GM12878 (cell line): ENCODE data around the gene ANKRD24. TPM values are rescaled to one million over a fixed set of nuclear protein-coding genes. Genes with fewer than 3 reads are reported as not detected.

Experiments used
- ATAC-seq: fragments of 200-7000 bp; cut with Tn5 transposase; 3 replicates; pipeline ENCODE4 v1.9.1; 2020; ENCODE audit warnings: mild to moderate bottlenecking, moderate library complexity
- BruUV-seq: library from RNA; stranded (reverse); fragments of 400-500 nt; replicated peaks from 2 replicates; lab custom pipeline; 2021; lab: Mats Ljungman, UMichigan
- CTCF ChIA-PET: fragments of 300-600 bp; sonication (Branson Sonifier 250); formaldehyde crosslinking; extraction: SDS; loops from one replicate; lab custom pipeline; 2021; ENCODE audit warnings: inconsistent platforms; lab: Yijun Ruan, JAX
- POLR2A ChIA-PET: fragments of 350-600 bp; formaldehyde crosslinking; extraction: SDS; loops from one replicate; lab custom pipeline; 2021; ENCODE audit warnings: inconsistent platforms; lab: Charles Lee
- RAD21 ChIA-PET: fragments of 300-600 bp; sonication (Branson Sonifier 250); formaldehyde crosslinking; loops from one replicate; lab custom pipeline; 2023; ENCODE audit warnings: antibody characterized with exemption; ENCODE audit not compliant: unreplicated experiment; lab: Charles Lee
- SMC1A ChIA-PET: fragments of 300-600 bp; sonication (Branson Sonifier 250); formaldehyde crosslinking; loops from one replicate; lab custom pipeline; 2023; ENCODE audit not compliant: unreplicated experiment, uncharacterized antibody; lab: Charles Lee
- DNase-seq: peaks from one replicate; pipeline ENCODE4 v3.0.0-alpha.2; 2011; ENCODE audit warnings: low read depth, low spot score
- FAIRE-seq: peaks from 3 replicates; lab custom pipeline; 2011; peaks lifted over from hg19 to GRCh38; lab: Jason Lieb, UNC
- H2AFZ ChIP-seq: 2 replicates; pipeline ENCODE4 v1.6.0; 2011; ENCODE audit warnings: low read depth, low read length, control low read depth; ENCODE audit not compliant: control insufficient read depth
- H3K27ac ChIP-seq: 2 replicates; pipeline ENCODE4 v1.5.1; 2011; ENCODE audit warnings: control low read depth; ENCODE audit not compliant: control insufficient read depth, insufficient read depth
- H3K27me3 ChIP-seq, 2 experiments: replicated peaks in 1 of 2; 2 replicates each; pipeline versions ENCODE4 v1.6.0 to v1.6.1; 2011; ENCODE audit warnings: low read length in 1 of 2; ENCODE audit not compliant: control insufficient read depth in 2 of 2, insufficient read depth in 2 of 2
- H3K36me3 ChIP-seq, 2 experiments: 2 replicates each; pipeline ENCODE4 v1.5.1; 2011; ENCODE audit warnings: low read length in 1 of 2; ENCODE audit not compliant: control insufficient read depth in 2 of 2, insufficient read depth in 2 of 2
- H3K4me1 ChIP-seq: 2 replicates; pipeline ENCODE4 v1.6.1; 2011; ENCODE audit warnings: mild to moderate bottlenecking, low read length, moderate library complexity, mixed read lengths; ENCODE audit not compliant: control insufficient read depth, insufficient read depth
- H3K4me2 ChIP-seq: 2 replicates; pipeline ENCODE4 v1.6.0; 2011; ENCODE audit warnings: control low read depth; ENCODE audit not compliant: control insufficient read depth, insufficient read depth
- H3K4me3 ChIP-seq: fragments of 200-600 bp; sonication (generic); 2 replicates; pipeline ENCODE4 v1.5.1; 2016
- H3K79me2 ChIP-seq: 2 replicates; pipeline ENCODE4 v1.6.0; 2011; ENCODE audit warnings: low read length; ENCODE audit not compliant: control insufficient read depth, insufficient read depth
- H3K9ac ChIP-seq: 2 replicates; pipeline ENCODE4 v1.8.0; 2011; ENCODE audit warnings: low read length, control low read depth, mixed read lengths; ENCODE audit not compliant: control insufficient read depth, insufficient read depth
- H3K9me3 ChIP-seq: replicated peaks from 3 replicates; pipeline ENCODE4 v1.5.1; 2011; ENCODE audit warnings: mild to moderate bottlenecking, low read length; ENCODE audit not compliant: control insufficient read depth, insufficient read depth
- H4K20me1 ChIP-seq: 2 replicates; pipeline ENCODE4 v1.6.0; 2011; ENCODE audit not compliant: control insufficient read depth, insufficient read depth
- IKZF2 ChIP-seq, 2 experiments: fragments of 450-650 bp; IDR thresholded peaks; 2 replicates each; pipeline ENCODE4 v1.6.1; 2017; ENCODE audit warnings: mild to moderate bottlenecking in 2 of 2, moderate library complexity in 2 of 2
- NR2C2 ChIP-seq: IDR thresholded peaks from 2 replicates; pipeline ENCODE4 v1.6.1; 2011; ENCODE audit warnings: borderline replicate concordance, low read depth; ENCODE audit not compliant: control insufficient read depth, insufficient read length
- NRF1 ChIP-seq: conservative IDR thresholded peaks from 2 replicates; pipeline ENCODE4 v1.6.1; 2011; ENCODE audit warnings: mild to moderate bottlenecking, low read depth, low read length, improper control_type of control experiment
- RAD21 ChIP-seq: IDR thresholded peaks from 2 replicates; pipeline ENCODE4 v1.6.1; 2011; ENCODE audit warnings: mild to moderate bottlenecking, low read depth, low read length, moderate library complexity; ENCODE audit not compliant: insufficient read depth
- YY1 ChIP-seq: IDR thresholded peaks from 2 replicates; pipeline ENCODE4 v1.6.1; 2011; ENCODE audit warnings: low read depth, mild to moderate bottlenecking, low read length
- WGBS: methylation state at CpG from one replicate; pipeline ENCODE4 v1.1.6; 2016; ENCODE audit warnings: low lambda C conversion rate; ENCODE audit not compliant: insufficient replicate concordance, insufficient coverage; ENCODE audit errors: missing lambda C conversion rate; 5-methylcytosine and 5-hydroxymethylcytosine counted together
- in situ Hi-C: fragments of 300-500 bp; cut with MboI; formaldehyde crosslinking; loops from 9 replicates; pipeline ENCODE4 v1.14.3; 2018; ENCODE audit warnings: mixed read lengths
- intact Hi-C: fragments of 100-400 bp; cut with micrococcal nuclease; formaldehyde crosslinking; loops from one replicate; pipeline ENCODE4 v1.14.2; 2022; ENCODE audit not compliant: unreplicated experiment
- polyA plus RNA-seq, 11 experiments: library from polyadenylated mRNA; depleted of rRNA in 4 of 11; unstranded in 6 of 11; stranded (reverse) in 5 of 11; fragments of >200 nt; fragmentation: Nextera tagmentation in 4 of 11; fragmentation: Illumina TruSeq in 1 of 11; extraction: Ambion mirVana in 4 of 11; extraction: Trizol in 1 of 11; gene quantifications; 1 replicate in 1 of 11; 2 replicates in 10 of 11; pipeline versions ENCODE4 v1.2.1 to v1.2.3, GENCODE V29; 2011 to 2016; ENCODE audit warnings: inconsistent platforms in 2 of 11, missing spikeins in 2 of 11, low read depth in 1 of 11
- total RNA-seq, 4 experiments: library from RNA; depleted of rRNA in 3 of 4; stranded (reverse); fragments of >200 nt in 3 of 4; fragmentation: Illumina TruSeq in 1 of 4; extraction: Trizol in 1 of 4; gene quantifications; 2 replicates each; pipeline versions ENCODE4 v1.2.1 to v1.2.3, GENCODE V29; 2013 to 2021
- TF ChIP-seq, protein P1 (sequence below): fragments of 450-650 bp; conservative IDR thresholded peaks from 2 replicates; pipeline ENCODE4 v1.6.1; 2017; ENCODE audit warnings: mild to moderate bottlenecking, moderate library complexity

Gene ANKRD24
- total and polyA plus RNA-seq, 10 of the 15 experiments (the other 5 are each of a cell fraction or from before 2014, with no cell fraction given), result 0.02 to 0.59 (median 0.35) TPM; not detected in 1

DNA sequence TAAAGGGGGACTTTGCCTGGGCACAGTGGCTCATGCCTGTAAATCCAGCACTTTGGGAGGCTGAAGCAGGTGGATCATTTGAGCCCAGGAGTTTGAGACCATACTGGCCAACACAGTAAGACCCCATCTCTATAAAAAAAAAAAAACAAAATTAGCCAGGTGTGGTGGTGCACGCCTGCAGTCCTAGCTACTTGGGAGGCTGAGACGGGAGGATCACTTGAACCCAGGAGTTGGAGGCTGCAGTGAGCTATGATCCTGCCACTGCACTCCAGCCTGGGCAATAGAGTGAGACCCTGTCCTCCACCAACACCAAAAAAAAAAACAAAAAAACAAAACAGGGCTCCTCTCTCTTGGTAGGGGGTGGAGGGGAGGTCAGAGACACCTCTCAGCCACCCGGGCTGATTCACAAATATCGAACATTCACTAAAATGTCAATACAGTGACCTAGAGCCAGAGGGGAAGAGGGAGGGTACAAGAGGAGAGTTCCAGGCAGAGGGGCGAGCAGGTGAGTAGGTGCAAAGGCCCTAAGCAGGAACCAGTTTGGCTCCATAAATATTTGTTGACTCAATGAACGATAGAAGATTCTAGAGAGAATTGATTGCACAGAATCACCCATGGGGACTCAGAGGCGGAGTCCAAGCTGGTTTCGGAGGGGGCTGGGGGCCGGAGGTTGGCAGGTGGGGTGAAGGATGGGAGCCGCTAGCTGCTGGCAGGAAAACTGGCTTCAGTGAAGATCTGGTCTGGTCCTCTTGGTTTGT lies 30.1 kb upstream of the ANKRD24 start:
- no peak for DNase-seq
- Histone ChIP-seq H3K36me3 (no peaks in the 10 kb centered on the region), H3K4me3 (no peak overlapping the region), H2AFZ (no peak overlapping the region), H3K4me1 (0 out of 2 replicates have a peak, but pooled peaks cover 2% of the 10 kb centered on the region), H3K9ac (no peak overlapping the region), H3K79me2 (no peaks in the 10 kb centered on the region), H3K27ac (no peak overlapping the region), H3K4me2 (no peak overlapping the region), H3K27me3 (peaks cover 0 to 3% of the 10 kb centered on the region in 2 experiments; a peak in 1 of 4 replicates), H3K9me3 (no peaks in the 10 kb centered on the region), H4K20me1 (no peaks in the 10 kb centered on the region)
- POLR2A ChIA-PET, result interaction anchor here (0.9 kb wide), 1 partner anchor 10 kb away, joined by 4 read pairs; no protein-coding TSS in a partner anchor
- no TSS peak for BruUV-seq
- in situ Hi-C loops, result no loop called here
- TF ChIP-seq YY1 (no peak), NRF1 (no peak), RAD21 (no peak), IKZF2 (IDR thresholded peaks at IDR 0.05) (no peak), NR2C2 (no peak)
- TF ChIP-seq, protein P1, sequence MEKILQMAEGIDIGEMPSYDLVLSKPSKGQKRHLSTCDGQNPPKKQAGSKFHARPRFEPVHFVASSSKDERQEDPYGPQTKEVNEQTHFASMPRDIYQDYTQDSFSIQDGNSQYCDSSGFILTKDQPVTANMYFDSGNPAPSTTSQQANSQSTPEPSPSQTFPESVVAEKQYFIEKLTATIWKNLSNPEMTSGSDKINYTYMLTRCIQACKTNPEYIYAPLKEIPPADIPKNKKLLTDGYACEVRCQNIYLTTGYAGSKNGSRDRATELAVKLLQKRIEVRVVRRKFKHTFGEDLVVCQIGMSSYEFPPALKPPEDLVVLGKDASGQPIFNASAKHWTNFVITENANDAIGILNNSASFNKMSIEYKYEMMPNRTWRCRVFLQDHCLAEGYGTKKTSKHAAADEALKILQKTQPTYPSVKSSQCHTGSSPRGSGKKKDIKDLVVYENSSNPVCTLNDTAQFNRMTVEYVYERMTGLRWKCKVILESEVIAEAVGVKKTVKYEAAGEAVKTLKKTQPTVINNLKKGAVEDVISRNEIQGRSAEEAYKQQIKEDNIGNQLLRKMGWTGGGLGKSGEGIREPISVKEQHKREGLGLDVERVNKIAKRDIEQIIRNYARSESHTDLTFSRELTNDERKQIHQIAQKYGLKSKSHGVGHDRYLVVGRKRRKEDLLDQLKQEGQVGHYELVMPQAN, result no peak
- SMC1A ChIA-PET, result no interaction called here
- 33% methylated on average over 10 of the region's 10 CpGs for WGBS
- ATAC-seq, result no peak
- CTCF ChIA-PET, result interaction anchor here (1.0 to 1.8 kb wide), 2 partner anchors 10 to 50 kb away, joined by 3 to 4 read pairs; no protein-coding TSS in a partner anchor
- no peak for FAIRE-seq
- intact Hi-C loops, result no loop called here
- RAD21 ChIA-PET, result interaction anchor here (1.2 to 1.7 kb wide), 2 partner anchors 12 to 162 kb away, joined by 3 to 4 read pairs; no protein-coding TSS in a partner anchor
